Ishikawa (cell line): ENCODE data around the gene DENND5A.

Experiments
- CEBPB ChIP-seq: IDR thresholded peaks from 2 replicates; pipeline ENCODE4 v1.6.1; 2012
- CREB1 ChIP-seq: IDR thresholded peaks from 2 replicates; pipeline ENCODE4 v1.6.1; 2012; ENCODE audit warnings: low read depth
- EGR1 ChIP-seq: IDR thresholded peaks from 2 replicates; pipeline ENCODE4 v1.6.1; 2012
- EP300 ChIP-seq: IDR thresholded peaks from 2 replicates; pipeline ENCODE4 v1.6.1; 2012; ENCODE audit warnings: borderline replicate concordance
- FOXM1 ChIP-seq: IDR thresholded peaks from 2 replicates; pipeline ENCODE4 v1.6.1; 2012; ENCODE audit warnings: low read depth, borderline replicate concordance
- NFIC ChIP-seq: IDR thresholded peaks from 2 replicates; pipeline ENCODE4 v1.6.1; 2012
- RAD21 ChIP-seq: IDR thresholded peaks from 2 replicates; pipeline ENCODE4 v1.6.1; 2012; ENCODE audit warnings: low read depth
- TAF1 ChIP-seq: IDR thresholded peaks from 2 replicates; pipeline ENCODE4 v1.6.1; 2012; ENCODE audit warnings: low read depth, mild to moderate bottlenecking
- TCF12 ChIP-seq: IDR thresholded peaks from 2 replicates; pipeline ENCODE4 v1.6.1; 2012; ENCODE audit warnings: low read depth
- TEAD4 ChIP-seq: IDR thresholded peaks from 2 replicates; pipeline ENCODE4 v1.6.1; 2012
- YY1 ChIP-seq: IDR thresholded peaks from 2 replicates; pipeline ENCODE4 v1.6.1; 2012; ENCODE audit warnings: low read depth
- ZBTB7A ChIP-seq: IDR thresholded peaks from 2 replicates; pipeline ENCODE4 v1.6.1; 2012; ENCODE audit warnings: low read depth
- TF ChIP-seq, protein P1 (sequence below): IDR thresholded peaks from 2 replicates; pipeline ENCODE4 v1.6.1; 2012
- TF ChIP-seq, protein P2 (sequence below): IDR thresholded peaks from 2 replicates; pipeline ENCODE4 v1.6.1; 2012
- TF ChIP-seq, protein P3 (sequence below): IDR thresholded peaks from 2 replicates; pipeline ENCODE4 v1.6.1; 2012; ENCODE audit warnings: low read depth, mild to moderate bottlenecking

DENND5A gene

DNA sequence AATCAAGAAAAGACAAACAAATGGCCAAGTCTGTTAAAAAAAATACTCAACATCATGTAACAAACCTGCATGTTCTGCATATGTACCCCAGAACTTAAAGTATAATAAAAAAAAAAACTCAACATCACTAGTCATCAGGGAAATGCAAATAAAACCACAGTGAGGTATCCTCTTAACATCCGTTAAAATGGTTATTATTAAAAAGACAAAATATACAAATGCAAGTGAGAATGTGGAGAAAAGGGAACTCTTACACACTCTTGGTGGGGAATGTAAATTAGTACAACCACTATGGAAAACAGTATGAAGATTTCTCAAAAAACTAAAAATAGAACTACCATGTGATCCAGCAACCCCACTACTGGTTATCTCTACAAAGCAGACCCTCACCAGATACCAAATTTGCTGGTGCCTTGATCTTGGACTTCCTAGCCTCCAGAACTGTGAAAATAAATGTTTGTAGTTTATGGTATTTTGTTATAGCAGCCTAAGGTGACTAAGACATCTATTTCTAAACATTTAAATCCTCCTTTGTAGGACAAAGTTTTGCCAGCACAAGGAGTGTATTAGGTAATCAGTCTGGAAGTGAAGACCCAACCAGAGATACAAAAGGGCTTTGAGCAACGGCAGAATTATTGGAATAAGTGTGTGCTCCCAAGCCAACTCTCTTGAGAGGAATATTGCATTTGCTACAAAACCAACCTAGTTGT lies 141.4 kb downstream of the DENND5A start:
- TF ChIP-seq EGR1 (no peak), YY1 (no peak), FOXM1 (no peak), TAF1 (no peak), NFIC (no peak), RAD21 (no peak), TCF12 (no peak), CREB1 (no peak)
- TF ChIP-seq, protein P1, sequence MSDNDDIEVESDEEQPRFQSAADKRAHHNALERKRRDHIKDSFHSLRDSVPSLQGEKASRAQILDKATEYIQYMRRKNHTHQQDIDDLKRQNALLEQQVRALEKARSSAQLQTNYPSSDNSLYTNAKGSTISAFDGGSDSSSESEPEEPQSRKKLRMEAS = no peak
- TF ChIP-seq, protein P2, sequence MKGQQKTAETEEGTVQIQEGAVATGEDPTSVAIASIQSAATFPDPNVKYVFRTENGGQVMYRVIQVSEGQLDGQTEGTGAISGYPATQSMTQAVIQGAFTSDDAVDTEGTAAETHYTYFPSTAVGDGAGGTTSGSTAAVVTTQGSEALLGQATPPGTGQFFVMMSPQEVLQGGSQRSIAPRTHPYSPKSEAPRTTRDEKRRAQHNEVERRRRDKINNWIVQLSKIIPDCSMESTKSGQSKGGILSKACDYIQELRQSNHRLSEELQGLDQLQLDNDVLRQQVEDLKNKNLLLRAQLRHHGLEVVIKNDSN = no peak
- TF ChIP-seq, protein P3, sequence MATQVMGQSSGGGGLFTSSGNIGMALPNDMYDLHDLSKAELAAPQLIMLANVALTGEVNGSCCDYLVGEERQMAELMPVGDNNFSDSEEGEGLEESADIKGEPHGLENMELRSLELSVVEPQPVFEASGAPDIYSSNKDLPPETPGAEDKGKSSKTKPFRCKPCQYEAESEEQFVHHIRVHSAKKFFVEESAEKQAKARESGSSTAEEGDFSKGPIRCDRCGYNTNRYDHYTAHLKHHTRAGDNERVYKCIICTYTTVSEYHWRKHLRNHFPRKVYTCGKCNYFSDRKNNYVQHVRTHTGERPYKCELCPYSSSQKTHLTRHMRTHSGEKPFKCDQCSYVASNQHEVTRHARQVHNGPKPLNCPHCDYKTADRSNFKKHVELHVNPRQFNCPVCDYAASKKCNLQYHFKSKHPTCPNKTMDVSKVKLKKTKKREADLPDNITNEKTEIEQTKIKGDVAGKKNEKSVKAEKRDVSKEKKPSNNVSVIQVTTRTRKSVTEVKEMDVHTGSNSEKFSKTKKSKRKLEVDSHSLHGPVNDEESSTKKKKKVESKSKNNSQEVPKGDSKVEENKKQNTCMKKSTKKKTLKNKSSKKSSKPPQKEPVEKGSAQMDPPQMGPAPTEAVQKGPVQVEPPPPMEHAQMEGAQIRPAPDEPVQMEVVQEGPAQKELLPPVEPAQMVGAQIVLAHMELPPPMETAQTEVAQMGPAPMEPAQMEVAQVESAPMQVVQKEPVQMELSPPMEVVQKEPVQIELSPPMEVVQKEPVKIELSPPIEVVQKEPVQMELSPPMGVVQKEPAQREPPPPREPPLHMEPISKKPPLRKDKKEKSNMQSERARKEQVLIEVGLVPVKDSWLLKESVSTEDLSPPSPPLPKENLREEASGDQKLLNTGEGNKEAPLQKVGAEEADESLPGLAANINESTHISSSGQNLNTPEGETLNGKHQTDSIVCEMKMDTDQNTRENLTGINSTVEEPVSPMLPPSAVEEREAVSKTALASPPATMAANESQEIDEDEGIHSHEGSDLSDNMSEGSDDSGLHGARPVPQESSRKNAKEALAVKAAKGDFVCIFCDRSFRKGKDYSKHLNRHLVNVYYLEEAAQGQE = no peak

DNA sequence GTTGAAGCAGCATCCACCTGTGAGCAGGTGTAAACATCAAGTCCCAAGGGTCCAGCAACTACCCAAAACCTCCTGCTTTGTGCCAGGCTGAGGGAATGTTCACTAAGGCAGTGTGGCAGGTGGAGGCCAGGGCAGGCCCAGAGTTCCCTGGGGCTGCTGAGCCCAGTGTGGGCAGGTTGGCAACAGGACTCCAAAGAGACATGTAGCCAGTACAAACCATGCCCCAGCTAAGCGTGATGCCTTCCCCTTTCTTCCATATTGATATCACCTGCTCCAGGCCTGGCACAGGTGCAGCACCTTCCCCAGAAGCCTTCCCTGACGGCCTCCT lies 143.7 kb downstream of the DENND5A start:
- TF ChIP-seq, protein P2 = no peak
- TF ChIP-seq RAD21 (no peak), TCF12 (no peak), TAF1 (no peak), EP300 (no peak), CREB1 (no peak), TEAD4 (no peak), FOXM1 (no peak), CEBPB (no peak), EGR1 (no peak)
- TF ChIP-seq, protein P3 = no peak
- TF ChIP-seq, protein P1 = no peak

DNA sequence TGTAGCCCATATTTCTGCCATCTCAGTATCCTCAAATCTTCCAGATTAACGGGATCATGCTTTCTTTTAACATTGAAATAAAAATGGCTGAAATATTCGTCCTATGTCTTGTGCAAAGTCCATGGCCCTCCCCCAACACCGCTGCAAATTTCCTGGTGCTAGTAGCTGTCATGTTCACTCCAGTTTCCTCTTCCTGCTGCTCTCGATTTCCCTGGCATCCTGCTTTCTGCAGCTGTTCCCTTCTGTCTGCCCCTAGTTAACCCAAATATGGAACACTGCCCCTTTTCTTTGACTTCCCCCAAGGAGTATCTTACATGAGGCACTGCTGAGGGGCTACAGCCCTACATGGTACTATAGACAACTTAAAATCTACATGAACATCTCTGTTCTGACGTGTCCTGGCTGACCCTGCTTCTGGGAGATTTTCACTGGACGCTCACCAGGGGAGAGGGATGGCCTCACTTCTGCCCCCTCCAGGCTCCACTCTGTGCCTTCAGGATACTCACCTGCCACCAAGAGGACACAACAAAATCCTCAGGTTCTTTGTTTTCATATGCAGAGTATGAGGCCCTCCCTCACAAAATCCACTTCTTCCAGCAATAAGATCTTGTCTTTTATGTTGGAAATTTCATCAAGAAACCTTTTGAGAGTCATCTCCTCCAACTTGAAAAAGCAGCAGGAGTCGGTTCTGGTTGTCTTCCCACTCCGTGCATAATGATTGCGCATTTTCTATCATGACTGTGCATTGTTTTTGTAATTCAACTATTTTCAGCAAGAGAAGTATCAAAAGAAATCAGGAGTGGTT lies 144.3 kb downstream of the DENND5A start:
- TF ChIP-seq YY1 = no peak
- peak; percentile 31; the same call in 1 of the 2 replicates for TF ChIP-seq RAD21

DNA sequence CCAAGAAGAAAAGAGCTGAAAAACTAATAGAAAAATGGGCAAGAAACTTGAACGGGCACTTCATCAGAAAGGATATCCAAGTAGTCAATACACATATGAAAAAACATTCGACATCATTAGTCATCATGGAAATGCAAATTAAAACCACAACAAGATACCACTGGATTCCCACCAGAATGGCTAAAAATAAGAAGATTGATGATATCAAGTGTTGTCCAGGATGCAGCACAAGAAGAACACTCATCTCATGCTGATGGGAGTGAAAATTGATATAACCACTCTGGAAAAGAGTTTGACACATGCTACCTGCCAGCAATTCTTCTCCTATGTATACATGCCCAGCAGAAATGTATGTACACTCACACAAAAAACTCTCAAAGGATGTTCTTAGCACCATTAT lies 146.9 kb downstream of the DENND5A start:
- TF ChIP-seq TEAD4 = no peak
- no peak for TF ChIP-seq TAF1
- no peak for TF ChIP-seq FOXM1
- no peak for TF ChIP-seq ZBTB7A
- TF ChIP-seq, protein P3 = no peak
- no peak for TF ChIP-seq EP300
- no peak for TF ChIP-seq CREB1
